SW480 (cell line): ENCODE data around the gene PKP1.

Experiments used
- DNase-seq: peaks from one replicate; pipeline ENCODE4 v3.0.0-alpha.2; 2016; ENCODE audit warnings: low spot score

PKP1 gene

GRCh38 chr1:201260236-201260590, 23.1 kb upstream of the PKP1 start:
- peak; percentile 32 for DNase-seq

GRCh38 chr1:201260648-201261311, 22.5 kb upstream of the PKP1 start:
- no peak for DNase-seq

- no peak for DNase-seq
These were observed 21.3 kb upstream of the PKP1 start for GRCh38 chr1:201261771-201262547.

- DNase-seq, result no peak
These were observed 20.2 kb upstream of the PKP1 start for GRCh38 chr1:201262963-201263608.

- DNase-seq, result no peak
These were observed 19.2 kb upstream of the PKP1 start for GRCh38 chr1:201264072-201264471.

- no peak for DNase-seq
These were observed 18.8 kb upstream of the PKP1 start for GRCh38 chr1:201264554-201264953.

GRCh38 chr1:201265756-201266155, 17.6 kb upstream of the PKP1 start:
- no peak for DNase-seq

- no peak for DNase-seq
These were observed 17.0 kb upstream of the PKP1 start for GRCh38 chr1:201266276-201266675.

GRCh38 chr1:201266774-201267173, 16.5 kb upstream of the PKP1 start:
- peak; percentile 94 for DNase-seq

GRCh38 chr1:201267481-201268229, 15.7 kb upstream of the PKP1 start:
- DNase-seq, result peak; percentile 37

- no peak for DNase-seq
These were observed 14.6 kb upstream of the PKP1 start for GRCh38 chr1:201268604-201269151.

- no peak for DNase-seq
These were observed 14.0 kb upstream of the PKP1 start for GRCh38 chr1:201269281-201269680.

- DNase-seq, result no peak
These were observed 13.4 kb upstream of the PKP1 start for GRCh38 chr1:201269900-201270410.

GRCh38 chr1:201270616-201271390, 12.5 kb upstream of the PKP1 start:
- no peak for DNase-seq

GRCh38 chr1:201272799-201273198, 10.5 kb upstream of the PKP1 start:
- DNase-seq, result no peak

GRCh38 chr1:201274616-201275252, 8.6 kb upstream of the PKP1 start:
- DNase-seq, result no peak

- DNase-seq, result peak; percentile 89
These were observed 8.0 kb upstream of the PKP1 start for GRCh38 chr1:201275253-201275666.

- DNase-seq, result no peak
These were observed 6.4 kb upstream of the PKP1 start for GRCh38 chr1:201276891-201277290.

GRCh38 chr1:201277441-201277840, 5.9 kb upstream of the PKP1 start:
- DNase-seq, result no peak

GRCh38 chr1:201279313-201279712, 4.0 kb upstream of the PKP1 start:
- DNase-seq, result no peak

- no peak for DNase-seq
These were observed 2.4 kb upstream of the PKP1 start for GRCh38 chr1:201280884-201281283.
